Measurements from ENCODE around the gene SLC36A1.
"Not testable (repeated sequence)": the region's sequence is repeated elsewhere in the genome, so short reads cannot be mapped to it uniquely, and the experiment has no call there.

The SLC36A1 gene

DNA sequence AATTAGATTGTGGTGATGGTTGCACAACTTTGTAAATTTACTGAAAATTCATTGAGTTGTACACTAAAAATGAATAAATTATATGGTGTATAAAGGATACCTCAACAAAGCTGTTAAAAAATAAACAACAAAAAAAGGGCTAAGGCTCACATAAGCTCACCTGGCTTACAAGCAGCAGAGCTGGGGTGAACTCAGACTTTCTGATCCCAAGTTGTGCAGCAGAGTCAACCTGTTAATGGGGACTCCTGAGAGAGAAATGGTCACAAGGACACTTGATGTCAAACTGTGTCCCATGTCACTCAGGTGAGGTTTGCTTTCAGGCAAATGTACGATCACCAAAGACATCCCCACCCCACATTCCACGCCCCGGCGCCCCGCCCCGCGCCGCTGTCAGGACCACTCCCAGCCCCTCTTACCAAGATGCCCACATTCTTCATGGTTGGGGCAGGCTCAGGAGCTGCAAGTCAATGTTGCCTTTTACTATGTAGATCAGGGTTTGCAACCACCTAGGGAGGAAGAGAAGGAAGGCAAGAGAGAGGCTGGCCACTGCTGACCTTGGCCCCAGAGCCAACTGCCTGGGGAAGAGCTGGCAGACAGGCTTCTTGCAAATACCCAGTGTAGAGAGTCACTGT, 22.4 kb upstream of the SLC36A1 start:
- H3K27ac ChIP-seq = no peak overlapping the region
- TF ChIP-seq, protein P1, sequence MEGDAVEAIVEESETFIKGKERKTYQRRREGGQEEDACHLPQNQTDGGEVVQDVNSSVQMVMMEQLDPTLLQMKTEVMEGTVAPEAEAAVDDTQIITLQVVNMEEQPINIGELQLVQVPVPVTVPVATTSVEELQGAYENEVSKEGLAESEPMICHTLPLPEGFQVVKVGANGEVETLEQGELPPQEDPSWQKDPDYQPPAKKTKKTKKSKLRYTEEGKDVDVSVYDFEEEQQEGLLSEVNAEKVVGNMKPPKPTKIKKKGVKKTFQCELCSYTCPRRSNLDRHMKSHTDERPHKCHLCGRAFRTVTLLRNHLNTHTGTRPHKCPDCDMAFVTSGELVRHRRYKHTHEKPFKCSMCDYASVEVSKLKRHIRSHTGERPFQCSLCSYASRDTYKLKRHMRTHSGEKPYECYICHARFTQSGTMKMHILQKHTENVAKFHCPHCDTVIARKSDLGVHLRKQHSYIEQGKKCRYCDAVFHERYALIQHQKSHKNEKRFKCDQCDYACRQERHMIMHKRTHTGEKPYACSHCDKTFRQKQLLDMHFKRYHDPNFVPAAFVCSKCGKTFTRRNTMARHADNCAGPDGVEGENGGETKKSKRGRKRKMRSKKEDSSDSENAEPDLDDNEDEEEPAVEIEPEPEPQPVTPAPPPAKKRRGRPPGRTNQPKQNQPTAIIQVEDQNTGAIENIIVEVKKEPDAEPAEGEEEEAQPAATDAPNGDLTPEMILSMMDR (conservative IDR thresholded peaks at IDR 0.05; ENCODE audit: low read depth, low read length) = no peak
- no peaks in the 10 kb centered on the region for H4K20me1 ChIP-seq (ENCODE audit: insufficient read depth)
- H3K79me2 ChIP-seq (ENCODE audit: insufficient read depth, low read depth) = no peaks in the 10 kb centered on the region
- H3K4me1 ChIP-seq (ENCODE audit: low read depth, poor library complexity, severe bottlenecking) = no peaks in the 10 kb centered on the region
- H3K9ac ChIP-seq = no peak overlapping the region
- H3K36me3 ChIP-seq (ENCODE audit: insufficient read depth) = no peaks in the 10 kb centered on the region
- no peaks in the 10 kb centered on the region for H3K27me3 ChIP-seq (ENCODE audit: insufficient read depth, low read depth)
- H3K4me3 ChIP-seq (IDR thresholded peaks at IDR 0.05; ENCODE audit: insufficient read depth, low read depth, low read length) = no peak overlapping the region
- H2AFZ ChIP-seq (ENCODE audit: low read depth) = no peak overlapping the region
- no peak overlapping the region for H3K4me2 ChIP-seq

DNA sequence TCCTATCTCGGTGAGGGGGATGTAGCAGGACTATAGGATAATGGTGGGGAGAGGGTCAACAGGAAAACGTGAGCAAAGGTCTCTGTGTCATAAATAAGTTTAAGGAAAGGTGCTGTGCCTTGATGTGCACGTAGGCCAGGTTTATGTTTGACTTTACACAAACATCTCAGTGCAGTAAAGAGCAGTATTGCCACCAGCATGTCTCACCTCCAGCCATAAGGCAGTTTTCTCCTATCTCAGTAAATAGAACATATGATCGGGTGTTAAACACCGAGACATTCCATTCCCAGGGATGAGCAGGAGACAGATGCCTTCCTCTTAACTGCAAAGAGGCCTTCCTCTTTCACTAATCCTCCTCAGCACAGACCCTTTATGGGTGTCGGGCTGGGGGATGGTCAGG, 21.1 kb upstream of the SLC36A1 start:
- H4K20me1 ChIP-seq (ENCODE audit: insufficient read depth); H3K4me1 ChIP-seq (ENCODE audit: low read depth, poor library complexity, severe bottlenecking); H3K27me3 ChIP-seq (ENCODE audit: insufficient read depth, low read depth); H3K9ac ChIP-seq; H3K79me2 ChIP-seq (ENCODE audit: insufficient read depth, low read depth); H3K27ac ChIP-seq; H2AFZ ChIP-seq (ENCODE audit: low read depth); H3K4me3 ChIP-seq (IDR thresholded peaks at IDR 0.05; ENCODE audit: insufficient read depth, low read depth, low read length); H3K4me2 ChIP-seq; H3K36me3 ChIP-seq (ENCODE audit: insufficient read depth): not testable (repeated sequence)

DNA sequence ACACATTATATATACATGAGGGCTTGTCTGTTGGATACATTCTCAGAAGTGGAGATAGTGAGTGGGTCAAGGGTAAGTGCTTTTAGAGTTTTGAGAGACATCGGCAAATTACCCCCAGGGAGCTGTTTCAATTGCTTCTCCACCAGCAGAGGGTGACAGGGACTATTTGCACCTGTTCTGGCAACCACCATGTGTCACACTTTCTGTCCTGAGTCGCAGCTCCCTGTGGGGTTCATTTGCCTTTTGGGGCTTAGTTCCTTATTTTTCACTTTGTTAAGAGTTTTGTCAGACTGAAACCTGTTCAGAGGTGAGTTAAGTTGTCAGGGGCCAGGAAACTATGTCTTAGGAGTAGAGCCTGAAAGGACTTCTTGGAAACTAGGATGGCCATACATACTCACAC, 20.1 kb upstream of the SLC36A1 start:
- Histone ChIP-seq H3K4me2 (no peak overlapping the region), H3K9ac (no peak overlapping the region), H3K4me1 (ENCODE audit: low read depth, poor library complexity, severe bottlenecking) (no peaks in the 10 kb centered on the region), H3K27ac (no peak overlapping the region), H3K4me3 (IDR thresholded peaks at IDR 0.05; ENCODE audit: insufficient read depth, low read depth, low read length) (no peak overlapping the region), H4K20me1 (ENCODE audit: insufficient read depth) (no peaks in the 10 kb centered on the region), H3K36me3 (ENCODE audit: insufficient read depth) (no peaks in the 10 kb centered on the region), H2AFZ (ENCODE audit: low read depth) (no peak overlapping the region), H3K79me2 (ENCODE audit: insufficient read depth, low read depth) (no peaks in the 10 kb centered on the region), H3K27me3 (ENCODE audit: insufficient read depth, low read depth) (no peaks in the 10 kb centered on the region)
- TF ChIP-seq, protein P1 (conservative IDR thresholded peaks at IDR 0.05; ENCODE audit: low read depth, low read length) = no peak

DNA sequence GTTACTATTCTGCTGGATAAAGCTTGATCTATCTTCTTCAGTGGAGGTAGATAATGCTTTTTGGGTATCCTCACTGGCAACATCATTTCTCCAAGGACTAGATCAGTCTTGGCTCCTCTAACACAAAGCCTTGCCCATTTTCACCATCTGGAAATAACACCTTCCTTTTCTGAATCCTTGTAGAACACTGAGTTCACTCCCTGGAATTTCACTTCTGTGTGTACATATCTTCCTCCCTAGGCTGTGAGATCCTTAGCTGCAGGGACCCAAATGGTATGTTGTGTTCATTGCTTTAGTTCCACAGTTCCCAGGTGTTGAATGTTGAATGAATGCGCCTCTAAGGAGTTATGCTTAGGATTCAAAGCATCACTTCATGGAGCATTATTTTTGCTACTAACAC, 16.7 kb upstream of the SLC36A1 start:
- H3K4me1 ChIP-seq (ENCODE audit: low read depth, poor library complexity, severe bottlenecking) = no peaks in the 10 kb centered on the region
- H3K9ac ChIP-seq = no peak overlapping the region
- H3K27me3 ChIP-seq (ENCODE audit: insufficient read depth, low read depth) = no peaks in the 10 kb centered on the region
- no peak overlapping the region for H3K4me2 ChIP-seq
- no peaks in the 10 kb centered on the region for H3K36me3 ChIP-seq (ENCODE audit: insufficient read depth)
- H3K27ac ChIP-seq = no peak overlapping the region
- no peaks in the 10 kb centered on the region for H3K79me2 ChIP-seq (ENCODE audit: insufficient read depth, low read depth)
- TF ChIP-seq, protein P1 (conservative IDR thresholded peaks at IDR 0.05; ENCODE audit: low read depth, low read length) = no peak
- H2AFZ ChIP-seq (ENCODE audit: low read depth) = no peak overlapping the region
- H3K4me3 ChIP-seq (IDR thresholded peaks at IDR 0.05; ENCODE audit: insufficient read depth, low read depth, low read length) = no peak overlapping the region
- H4K20me1 ChIP-seq (ENCODE audit: insufficient read depth) = no peaks in the 10 kb centered on the region

DNA sequence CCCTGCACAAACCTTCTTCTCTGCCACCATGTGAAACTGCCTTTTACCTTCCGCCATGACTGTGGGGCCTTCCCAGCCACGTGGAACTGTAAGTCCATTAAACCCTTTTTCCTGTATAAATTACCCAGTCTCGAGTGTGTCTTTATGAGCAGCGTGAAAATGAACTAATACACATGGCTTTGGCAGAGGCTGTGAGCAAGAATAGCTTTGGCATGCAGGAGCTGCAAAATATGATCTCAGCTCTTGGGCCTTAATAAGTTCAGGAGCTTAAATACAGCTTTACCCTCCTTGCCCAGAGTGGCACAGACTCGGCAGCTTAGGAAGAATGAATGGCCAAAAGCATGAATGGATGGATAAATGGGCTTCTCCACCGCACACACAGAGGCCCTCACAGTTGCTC, 15.7 kb upstream of the SLC36A1 start:
- H3K4me3 ChIP-seq (IDR thresholded peaks at IDR 0.05; ENCODE audit: insufficient read depth, low read depth, low read length) = no peak overlapping the region
- no peaks in the 10 kb centered on the region for H3K4me1 ChIP-seq (ENCODE audit: low read depth, poor library complexity, severe bottlenecking)
- H3K79me2 ChIP-seq (ENCODE audit: insufficient read depth, low read depth) = no peaks in the 10 kb centered on the region
- H3K27ac ChIP-seq = no peak overlapping the region
- H2AFZ ChIP-seq (ENCODE audit: low read depth) = no peak overlapping the region
- H3K4me2 ChIP-seq = no peak overlapping the region
- no peaks in the 10 kb centered on the region for H4K20me1 ChIP-seq (ENCODE audit: insufficient read depth)
- no peaks in the 10 kb centered on the region for H3K27me3 ChIP-seq (ENCODE audit: insufficient read depth, low read depth)
- TF ChIP-seq, protein P1 (conservative IDR thresholded peaks at IDR 0.05; ENCODE audit: low read depth, low read length) = no peak
- no peak overlapping the region for H3K9ac ChIP-seq
- no peaks in the 10 kb centered on the region for H3K36me3 ChIP-seq (ENCODE audit: insufficient read depth)

Data from KMS-11 (cell line).